Left ventricle myocardium inferior (tissue), 1 donor: ENCODE measurements around the gene C16orf95. TPM values are rescaled to one million over a fixed set of nuclear protein-coding genes. Genes with fewer than 3 reads are reported as not detected.

Experiments
- DNase-seq: peaks from one replicate; pipeline ENCODE4 v3.0.0-alpha.2; 2020
- H3K27ac ChIP-seq: fragments of 200-600 bp; replicated peaks from 2 replicates; pipeline ENCODE4 v1.8.0; 2021
- H3K27me3 ChIP-seq: fragments of 200-600 bp; 2 replicates; pipeline ENCODE4 v1.8.0; 2021; ENCODE audit warnings: low read depth
- H3K36me3 ChIP-seq: fragments of 200-600 bp; 2 replicates; pipeline ENCODE4 v1.8.0; 2021
- H3K4me1 ChIP-seq: fragments of 200-600 bp; 2 replicates; pipeline ENCODE4 v1.8.0; 2021
- H3K4me3 ChIP-seq: fragments of 200-600 bp; 2 replicates; pipeline ENCODE4 v1.8.0; 2021; ENCODE audit warnings: mild to moderate bottlenecking, moderate library complexity
- H3K9me3 ChIP-seq: fragments of 200-600 bp; replicated peaks from 2 replicates; pipeline ENCODE4 v1.8.0; 2021
- intact Hi-C: fragments of 100-400 bp; cut with micrococcal nuclease; formaldehyde crosslinking; loops from one replicate; pipeline ENCODE4 v1.11.0; 2022
- total RNA-seq: library from RNA; stranded (reverse); fragmentation: NEBNext Ultra II Directional; extraction: Animal tissue kit (Norgen Biotek cat#: 25700); gene quantifications from one replicate; pipeline ENCODE4 v1.2.1, GENCODE V29; 2021
- TF ChIP-seq, protein P1 (sequence below): fragments of 200-600 bp; IDR thresholded peaks from 2 replicates; pipeline ENCODE4 v1.8.0; 2021; ENCODE audit warnings: antibody characterized with exemption, mild to moderate bottlenecking, borderline replicate concordance
- donor health status: DM: no; HTN: yes; CAD: no; lungs with severe emphysema.

C16orf95 gene
- total RNA-seq, 1 donor from 2014 or later, result 3.2 TPM

DNA sequence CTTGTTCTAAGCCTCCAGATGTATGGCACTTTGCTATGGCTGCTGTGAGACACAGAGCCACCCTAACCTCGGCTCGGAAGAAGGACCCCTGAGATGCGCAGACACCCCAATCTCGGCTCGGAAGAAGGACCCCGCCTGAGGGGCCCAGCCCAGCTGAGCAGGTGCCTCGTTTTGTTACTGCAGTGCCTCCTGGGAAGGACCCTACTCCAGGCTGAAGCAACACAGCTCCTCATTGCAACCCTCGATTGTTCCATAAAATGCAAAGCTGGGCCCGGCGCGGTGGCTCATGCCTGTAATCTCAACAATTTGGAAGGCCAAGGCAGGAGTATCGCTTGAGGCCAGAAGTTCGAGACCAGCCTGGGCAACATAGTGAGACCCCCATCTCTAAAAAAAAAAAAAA is 61.3 kb downstream of the C16orf95 start:
- no peak overlapping the region for H3K4me3 ChIP-seq
- intact Hi-C loops, result no loop called here
- H3K27me3 ChIP-seq, result peaks cover 15% of the 10 kb centered on the region
- TF ChIP-seq, protein P1, sequence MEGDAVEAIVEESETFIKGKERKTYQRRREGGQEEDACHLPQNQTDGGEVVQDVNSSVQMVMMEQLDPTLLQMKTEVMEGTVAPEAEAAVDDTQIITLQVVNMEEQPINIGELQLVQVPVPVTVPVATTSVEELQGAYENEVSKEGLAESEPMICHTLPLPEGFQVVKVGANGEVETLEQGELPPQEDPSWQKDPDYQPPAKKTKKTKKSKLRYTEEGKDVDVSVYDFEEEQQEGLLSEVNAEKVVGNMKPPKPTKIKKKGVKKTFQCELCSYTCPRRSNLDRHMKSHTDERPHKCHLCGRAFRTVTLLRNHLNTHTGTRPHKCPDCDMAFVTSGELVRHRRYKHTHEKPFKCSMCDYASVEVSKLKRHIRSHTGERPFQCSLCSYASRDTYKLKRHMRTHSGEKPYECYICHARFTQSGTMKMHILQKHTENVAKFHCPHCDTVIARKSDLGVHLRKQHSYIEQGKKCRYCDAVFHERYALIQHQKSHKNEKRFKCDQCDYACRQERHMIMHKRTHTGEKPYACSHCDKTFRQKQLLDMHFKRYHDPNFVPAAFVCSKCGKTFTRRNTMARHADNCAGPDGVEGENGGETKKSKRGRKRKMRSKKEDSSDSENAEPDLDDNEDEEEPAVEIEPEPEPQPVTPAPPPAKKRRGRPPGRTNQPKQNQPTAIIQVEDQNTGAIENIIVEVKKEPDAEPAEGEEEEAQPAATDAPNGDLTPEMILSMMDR, result no peak
- no peak overlapping the region for H3K27ac ChIP-seq
- H3K36me3 ChIP-seq, result no peaks in the 10 kb centered on the region
- no peak for DNase-seq
- no peaks in the 10 kb centered on the region for H3K9me3 ChIP-seq
- no peaks in the 10 kb centered on the region for H3K4me1 ChIP-seq

DNA sequence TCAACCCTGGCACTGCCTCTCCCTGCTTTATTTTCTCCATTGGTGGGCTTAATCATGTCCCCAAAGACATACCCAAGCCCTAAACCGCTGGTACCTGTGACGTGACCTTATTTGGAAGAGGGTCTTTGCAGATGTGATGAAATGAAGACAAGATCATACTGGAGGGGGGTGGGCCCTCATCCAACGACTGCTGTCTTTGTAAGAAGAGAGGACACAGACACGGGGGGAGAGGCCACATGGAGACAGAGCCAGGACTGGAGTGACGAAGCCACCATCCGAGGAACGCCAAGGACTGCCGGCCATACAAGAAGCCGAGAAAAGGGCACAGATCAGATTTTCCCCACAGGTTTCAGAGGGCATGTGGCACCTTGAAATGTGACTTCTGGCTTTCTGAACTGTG is 62.5 kb downstream of the C16orf95 start:
- no peaks in the 10 kb centered on the region for H3K4me1 ChIP-seq
- H3K36me3 ChIP-seq, result no peaks in the 10 kb centered on the region
- intact Hi-C loops, result no loop called here
- no peak overlapping the region for H3K27ac ChIP-seq
- peaks cover 15% of the 10 kb centered on the region for H3K27me3 ChIP-seq
- H3K9me3 ChIP-seq, result no peaks in the 10 kb centered on the region
- H3K4me3 ChIP-seq, result no peak overlapping the region
- TF ChIP-seq, protein P1, result no peak
- no peak for DNase-seq

DNA sequence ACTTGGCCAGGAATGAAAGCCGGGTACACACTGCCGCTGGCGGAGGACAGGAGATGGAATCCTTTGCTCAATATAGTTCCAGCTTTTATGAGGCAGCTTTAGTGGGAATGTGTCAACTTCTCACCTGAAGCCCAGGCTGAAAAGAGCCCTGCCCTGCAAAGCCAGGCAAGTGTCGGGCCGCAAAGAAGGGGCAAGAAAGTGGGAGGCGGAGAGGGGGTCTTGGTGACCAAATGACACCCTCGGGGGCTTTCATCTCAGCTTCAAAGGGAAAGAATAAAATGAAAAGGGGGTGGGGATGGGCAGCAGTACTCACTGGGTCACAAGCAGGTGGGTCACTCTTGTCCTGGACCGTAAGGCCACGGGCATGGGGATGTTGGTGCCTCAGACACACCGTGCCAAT is 62.9 kb downstream of the C16orf95 start:
- TF ChIP-seq, protein P1, result no peak
- H3K4me3 ChIP-seq, result no peak overlapping the region
- no peaks in the 10 kb centered on the region for H3K9me3 ChIP-seq
- DNase-seq, result no peak
- H3K27ac ChIP-seq, result no peak overlapping the region
- intact Hi-C loops, result no loop called here
- peaks cover 15% of the 10 kb centered on the region for H3K27me3 ChIP-seq
- no peaks in the 10 kb centered on the region for H3K36me3 ChIP-seq
- no peaks in the 10 kb centered on the region for H3K4me1 ChIP-seq

DNA sequence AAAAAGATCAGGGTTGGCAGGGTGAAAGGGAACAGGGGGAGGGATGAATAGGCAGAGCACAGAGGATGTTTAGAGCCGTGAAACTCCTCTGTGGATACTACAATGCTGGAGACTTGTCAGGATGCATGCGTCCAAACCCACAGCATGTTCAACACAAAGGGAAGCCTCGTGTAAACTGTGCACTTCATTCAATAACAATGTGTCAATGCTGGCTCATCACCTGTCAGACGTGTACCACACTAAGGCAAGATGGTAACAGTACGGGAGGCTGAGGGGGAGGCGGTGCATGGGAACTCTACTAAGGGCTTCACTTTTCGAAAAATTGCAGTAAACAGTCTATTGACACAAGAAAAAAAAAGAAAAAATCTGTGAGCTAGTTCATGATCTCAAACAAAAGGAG is 63.7 kb downstream of the C16orf95 start:
- H3K36me3 ChIP-seq, result no peaks in the 10 kb centered on the region
- H3K4me1 ChIP-seq, result no peaks in the 10 kb centered on the region
- intact Hi-C loops, result no loop called here
- TF ChIP-seq, protein P1, result no peak
- H3K27ac ChIP-seq, result no peak overlapping the region
- peaks cover 15% of the 10 kb centered on the region for H3K27me3 ChIP-seq
- no peaks in the 10 kb centered on the region for H3K9me3 ChIP-seq
- DNase-seq, result no peak
- no peak overlapping the region for H3K4me3 ChIP-seq

Other genes with a start within 250 kb of the C16orf95 start
- gene FBXO31, start 66.4 kb upstream of the C16orf95 start, total RNA-seq, result 74.5 TPM
- 131 TPM for gene MAP1LC3B, start 74.9 kb upstream of the C16orf95 start, total RNA-seq
- gene ZCCHC14, start 175.6 kb upstream of the C16orf95 start, total RNA-seq, result 15.9 TPM